Measurements from ENCODE around the gene SLAMF6.

DNA sequence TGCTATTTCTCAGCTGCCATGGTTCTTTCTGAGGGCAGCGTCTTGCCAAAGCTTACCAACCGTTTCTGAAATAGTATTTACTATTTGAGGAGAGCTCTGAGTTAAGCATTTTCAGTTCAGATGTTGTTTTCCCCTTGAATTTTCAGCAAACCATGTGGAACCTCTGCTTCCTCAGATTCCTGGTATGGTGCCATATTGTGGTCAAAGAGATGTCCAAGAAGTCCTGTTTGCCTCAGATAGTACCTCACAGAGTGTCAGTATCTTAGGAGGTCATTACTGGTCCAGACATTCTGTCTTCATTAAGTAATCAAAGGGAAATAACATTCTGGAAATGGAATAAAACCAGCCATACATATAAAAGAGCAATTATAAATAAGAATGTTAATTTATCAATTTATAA, 86.1 kb downstream of the SLAMF6 start:
- TF ChIP-seq, protein P1, sequence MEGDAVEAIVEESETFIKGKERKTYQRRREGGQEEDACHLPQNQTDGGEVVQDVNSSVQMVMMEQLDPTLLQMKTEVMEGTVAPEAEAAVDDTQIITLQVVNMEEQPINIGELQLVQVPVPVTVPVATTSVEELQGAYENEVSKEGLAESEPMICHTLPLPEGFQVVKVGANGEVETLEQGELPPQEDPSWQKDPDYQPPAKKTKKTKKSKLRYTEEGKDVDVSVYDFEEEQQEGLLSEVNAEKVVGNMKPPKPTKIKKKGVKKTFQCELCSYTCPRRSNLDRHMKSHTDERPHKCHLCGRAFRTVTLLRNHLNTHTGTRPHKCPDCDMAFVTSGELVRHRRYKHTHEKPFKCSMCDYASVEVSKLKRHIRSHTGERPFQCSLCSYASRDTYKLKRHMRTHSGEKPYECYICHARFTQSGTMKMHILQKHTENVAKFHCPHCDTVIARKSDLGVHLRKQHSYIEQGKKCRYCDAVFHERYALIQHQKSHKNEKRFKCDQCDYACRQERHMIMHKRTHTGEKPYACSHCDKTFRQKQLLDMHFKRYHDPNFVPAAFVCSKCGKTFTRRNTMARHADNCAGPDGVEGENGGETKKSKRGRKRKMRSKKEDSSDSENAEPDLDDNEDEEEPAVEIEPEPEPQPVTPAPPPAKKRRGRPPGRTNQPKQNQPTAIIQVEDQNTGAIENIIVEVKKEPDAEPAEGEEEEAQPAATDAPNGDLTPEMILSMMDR (IDR thresholded peaks at IDR 0.05), result no peak
- TF ChIP-seq POLR2AphosphoS2 (conservative IDR thresholded peaks at IDR 0.05; ENCODE audit: low read length) (no peak), RAD21 (conservative IDR thresholded peaks at IDR 0.05 in 1 of 2, IDR thresholded peaks at IDR 0.05 in 1 of 2) (no peak), POLR2A (IDR thresholded peaks at IDR 0.05; ENCODE audit: low read length) (no peak), HOXA7 (CRISPR knock-in tag; IDR thresholded peaks at IDR 0.05) (no peak), RARB (CRISPR knock-in tag; IDR thresholded peaks at IDR 0.05) (no peak), RFX5 (IDR thresholded peaks at IDR 0.05) (no peak), MAFK (IDR thresholded peaks at IDR 0.05; ENCODE audit: partially characterized antibody) (no peak), CHD2 (IDR thresholded peaks at IDR 0.05; ENCODE audit: low read length, partially characterized antibody) (no peak)
- TF ChIP-seq, protein P2, sequence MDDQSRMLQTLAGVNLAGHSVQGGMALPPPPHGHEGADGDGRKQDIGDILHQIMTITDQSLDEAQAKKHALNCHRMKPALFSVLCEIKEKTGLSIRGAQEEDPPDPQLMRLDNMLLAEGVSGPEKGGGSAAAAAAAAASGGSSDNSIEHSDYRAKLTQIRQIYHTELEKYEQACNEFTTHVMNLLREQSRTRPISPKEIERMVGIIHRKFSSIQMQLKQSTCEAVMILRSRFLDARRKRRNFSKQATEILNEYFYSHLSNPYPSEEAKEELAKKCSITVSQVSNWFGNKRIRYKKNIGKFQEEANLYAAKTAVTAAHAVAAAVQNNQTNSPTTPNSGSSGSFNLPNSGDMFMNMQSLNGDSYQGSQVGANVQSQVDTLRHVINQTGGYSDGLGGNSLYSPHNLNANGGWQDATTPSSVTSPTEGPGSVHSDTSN (IDR thresholded peaks at IDR 0.05), result no peak
- TF ChIP-seq, protein P3, sequence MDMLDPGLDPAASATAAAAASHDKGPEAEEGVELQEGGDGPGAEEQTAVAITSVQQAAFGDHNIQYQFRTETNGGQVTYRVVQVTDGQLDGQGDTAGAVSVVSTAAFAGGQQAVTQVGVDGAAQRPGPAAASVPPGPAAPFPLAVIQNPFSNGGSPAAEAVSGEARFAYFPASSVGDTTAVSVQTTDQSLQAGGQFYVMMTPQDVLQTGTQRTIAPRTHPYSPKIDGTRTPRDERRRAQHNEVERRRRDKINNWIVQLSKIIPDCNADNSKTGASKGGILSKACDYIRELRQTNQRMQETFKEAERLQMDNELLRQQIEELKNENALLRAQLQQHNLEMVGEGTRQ (IDR thresholded peaks at IDR 0.05), result no peak

Data from A549 (cell line).